HG03520 (cell line): ENCODE results near the gene CCL25.

Source experiments
- ATAC-seq: cut with Tn5 transposase; IDR thresholded peaks from one replicate; pipeline ENCODE4 v1.9.1; 2021; ENCODE audit warnings: mild to moderate bottlenecking, moderate library complexity; ENCODE audit not compliant: unreplicated experiment

CCL25 gene

GRCh38 chr19:8044018-8044417, 8.5 kb upstream of the CCL25 start:
- ATAC-seq: no peak

GRCh38 chr19:8045872-8046568, 6.5 kb upstream of the CCL25 start:
- no peak for ATAC-seq

- ATAC-seq: no peak
These were observed 5.9 kb upstream of the CCL25 start for GRCh38 chr19:8046569-8047165.

GRCh38 chr19:8050274-8051096, 2.1 kb upstream of the CCL25 start:
- ATAC-seq: peak; percentile 71

GRCh38 chr19:8054169-8054568, 1.6 kb downstream of the CCL25 start:
- no peak for ATAC-seq

GRCh38 chr19:8056533-8056932, 4.0 kb downstream of the CCL25 start:
- ATAC-seq: no peak

GRCh38 chr19:8057545-8058270, 5.1 kb downstream of the CCL25 start:
- no peak for ATAC-seq

- no peak for ATAC-seq
These were observed 12.6 kb downstream of the CCL25 start for GRCh38 chr19:8064911-8065874.

- ATAC-seq: no peak
These were observed 13.3 kb downstream of the CCL25 start for GRCh38 chr19:8065875-8066261.

- no peak for ATAC-seq
These were observed 16.8 kb downstream of the CCL25 start for GRCh38 chr19:8069096-8069973.

- no peak for ATAC-seq
These were observed 19.4 kb downstream of the CCL25 start for GRCh38 chr19:8071912-8072311.

GRCh38 chr19:8074501-8074900, 21.9 kb downstream of the CCL25 start:
- ATAC-seq: no peak

GRCh38 chr19:8075158-8076074, 22.9 kb downstream of the CCL25 start:
- no peak for ATAC-seq

GRCh38 chr19:8079988-8080387, 27.4 kb downstream of the CCL25 start:
- no peak for ATAC-seq

GRCh38 chr19:8080832-8081231, 28.3 kb downstream of the CCL25 start:
- ATAC-seq: no peak

- ATAC-seq: no peak
These were observed 29.3 kb downstream of the CCL25 start for GRCh38 chr19:8081569-8082550.

- no peak for ATAC-seq
These were observed 30.6 kb downstream of the CCL25 start for GRCh38 chr19:8083141-8083540.
